Measurements from ENCODE around the gene LAPTM4A. TPM values are rescaled to one million over a fixed set of nuclear protein-coding genes. Genes with fewer than 3 reads are reported as not detected.

The LAPTM4A gene
- total and polyA plus RNA-seq, 2 donors = 47.6 to 168 TPM

- Histone ChIP-seq H3K4me3 (ENCODE audit: low read length in 2 of 2) (no peak overlapping the region), H3K4me1 (ENCODE audit: control insufficient read depth in 2 of 2, insufficient read depth in 2 of 2, low read length in 2 of 2) (no peaks in the 10 kb centered on the region), H3K9me3 (ENCODE audit: control insufficient read depth in 2 of 2, insufficient read depth in 1 of 2, low read length in 1 of 2) (no peaks in the 10 kb centered on the region), H3K27ac (ENCODE audit: low read depth in 1 of 2, low read length in 1 of 2) (no peak overlapping the region), H3K36me3 (ENCODE audit: control insufficient read depth in 2 of 2, insufficient read depth in 2 of 2, low read length in 1 of 2) (no peaks in the 10 kb centered on the region), H3K27me3 (ENCODE audit: control insufficient read depth in 2 of 2, insufficient read depth in 1 of 2, low read length in 1 of 2) (peaks cover 2 to 6% of the 10 kb centered on the region in 2 donors)
- no peak for DNase-seq (ENCODE audit: low read depth in 6 of 9, low spot score in 9 of 9)
- WGBS = 93% methylated on average over 3 of the region's 3 CpGs
Measured at GRCh38 chr2:20061476-20061875, 10.0 kb upstream of the LAPTM4A start.

GRCh38 chr2:20060106-20060505 is 8.7 kb upstream of the LAPTM4A start:
- WGBS = 100% methylated on average over 1 of the region's 1 CpG
- Histone ChIP-seq H3K36me3 (ENCODE audit: control insufficient read depth in 2 of 2, insufficient read depth in 2 of 2, low read length in 1 of 2) (no peaks in the 10 kb centered on the region), H3K4me1 (ENCODE audit: control insufficient read depth in 2 of 2, insufficient read depth in 2 of 2, low read length in 2 of 2) (no peaks in the 10 kb centered on the region), H3K9me3 (ENCODE audit: control insufficient read depth in 2 of 2, insufficient read depth in 1 of 2, low read length in 1 of 2) (no peaks in the 10 kb centered on the region), H3K27me3 (ENCODE audit: control insufficient read depth in 2 of 2, insufficient read depth in 1 of 2, low read length in 1 of 2) (peaks cover 2 to 10% of the 10 kb centered on the region in 2 donors), H3K4me3 (ENCODE audit: low read length in 2 of 2) (no peak overlapping the region), H3K27ac (ENCODE audit: low read depth in 1 of 2, low read length in 1 of 2) (no peak overlapping the region)
- no peak for DNase-seq (ENCODE audit: low read depth in 6 of 9, low spot score in 9 of 9)

GRCh38 chr2:20057268-20057667 is 5.8 kb upstream of the LAPTM4A start:
- H3K36me3 ChIP-seq (ENCODE audit: control insufficient read depth in 2 of 2, insufficient read depth in 2 of 2, low read length in 1 of 2) = no peaks in the 10 kb centered on the region
- DNase-seq (ENCODE audit: low read depth in 6 of 9, low spot score in 9 of 9) = no peak
- H3K4me3 ChIP-seq (ENCODE audit: low read length in 2 of 2) = no peak overlapping the region
- WGBS = 94% methylated on average over 1 of the region's 1 CpG
- no peak overlapping the region for H3K27ac ChIP-seq (ENCODE audit: low read depth in 1 of 2, low read length in 1 of 2)
- H3K27me3 ChIP-seq (ENCODE audit: control insufficient read depth in 2 of 2, insufficient read depth in 1 of 2, low read length in 1 of 2) = peaks cover 2 to 10% of the 10 kb centered on the region in 2 donors
- H3K9me3 ChIP-seq (ENCODE audit: control insufficient read depth in 2 of 2, insufficient read depth in 1 of 2, low read length in 1 of 2) = no peaks in the 10 kb centered on the region
- no peaks in the 10 kb centered on the region for H3K4me1 ChIP-seq (ENCODE audit: control insufficient read depth in 2 of 2, insufficient read depth in 2 of 2, low read length in 2 of 2)

GRCh38 chr2:20054931-20055330 is 3.5 kb upstream of the LAPTM4A start:
- no peak for DNase-seq (ENCODE audit: low read depth in 6 of 9, low spot score in 9 of 9)
- WGBS = 92% methylated on average over 3 of the region's 3 CpGs
- H3K27ac ChIP-seq (ENCODE audit: low read depth in 1 of 2, low read length in 1 of 2) = no peak overlapping the region
- no peaks in the 10 kb centered on the region for H3K4me1 ChIP-seq (ENCODE audit: control insufficient read depth in 2 of 2, insufficient read depth in 2 of 2, low read length in 2 of 2)
- H3K4me3 ChIP-seq (ENCODE audit: low read length in 2 of 2) = no peak overlapping the region
- H3K36me3 ChIP-seq (ENCODE audit: control insufficient read depth in 2 of 2, insufficient read depth in 2 of 2, low read length in 1 of 2) = no peaks in the 10 kb centered on the region
- H3K9me3 ChIP-seq (ENCODE audit: control insufficient read depth in 2 of 2, insufficient read depth in 1 of 2, low read length in 1 of 2) = no peaks in the 10 kb centered on the region
- peaks cover 2 to 6% of the 10 kb centered on the region in 2 donors for H3K27me3 ChIP-seq (ENCODE audit: control insufficient read depth in 2 of 2, insufficient read depth in 1 of 2, low read length in 1 of 2)

GRCh38 chr2:20054119-20054518 is 2.7 kb upstream of the LAPTM4A start:
- Histone ChIP-seq H3K36me3 (ENCODE audit: control insufficient read depth in 2 of 2, insufficient read depth in 2 of 2, low read length in 1 of 2) (no peaks in the 10 kb centered on the region), H3K27me3 (ENCODE audit: control insufficient read depth in 2 of 2, insufficient read depth in 1 of 2, low read length in 1 of 2) (peaks cover 2 to 6% of the 10 kb centered on the region in 2 donors), H3K4me3 (ENCODE audit: low read length in 2 of 2) (no peak overlapping the region), H3K4me1 (ENCODE audit: control insufficient read depth in 2 of 2, insufficient read depth in 2 of 2, low read length in 2 of 2) (peaks cover 0 to 5% of the 10 kb centered on the region in 2 donors), H3K27ac (ENCODE audit: low read depth in 1 of 2, low read length in 1 of 2) (no peak overlapping the region), H3K9me3 (ENCODE audit: control insufficient read depth in 2 of 2, insufficient read depth in 1 of 2, low read length in 1 of 2) (no peaks in the 10 kb centered on the region)
- 94% methylated on average over 6 of the region's 6 CpGs for WGBS
- DNase-seq (ENCODE audit: low read depth in 6 of 9, low spot score in 9 of 9) = no peak

- no peaks in the 10 kb centered on the region for H3K36me3 ChIP-seq (ENCODE audit: control insufficient read depth in 2 of 2, insufficient read depth in 2 of 2, low read length in 1 of 2)
- H3K27me3 ChIP-seq (ENCODE audit: control insufficient read depth in 2 of 2, insufficient read depth in 1 of 2, low read length in 1 of 2) = peaks cover 2 to 6% of the 10 kb centered on the region in 2 donors
- WGBS = 39% methylated on average over 5 of the region's 5 CpGs
- no peaks in the 10 kb centered on the region for H3K9me3 ChIP-seq (ENCODE audit: control insufficient read depth in 2 of 2, insufficient read depth in 1 of 2, low read length in 1 of 2)
- peak overlapping the region in 1 of 2 donors; percentile 58 for H3K4me3 ChIP-seq (ENCODE audit: low read length in 2 of 2)
- peaks cover 0 to 5% of the 10 kb centered on the region in 2 donors for H3K4me1 ChIP-seq (ENCODE audit: control insufficient read depth in 2 of 2, insufficient read depth in 2 of 2, low read length in 2 of 2)
- DNase-seq (ENCODE audit: low read depth in 6 of 9, low spot score in 9 of 9) = peak in 1 of 9 donors; percentile 21
- peak overlapping the region in 1 of 2 donors; percentile 91 for H3K27ac ChIP-seq (ENCODE audit: low read depth in 1 of 2, low read length in 1 of 2)
Measured at GRCh38 chr2:20052861-20053281, 1.4 kb upstream of the LAPTM4A start.

GRCh38 chr2:20052229-20052851 is 912 bp upstream of the LAPTM4A start:
- Histone ChIP-seq H3K4me1 (ENCODE audit: control insufficient read depth in 2 of 2, insufficient read depth in 2 of 2, low read length in 2 of 2) (peaks cover 0 to 5% of the 10 kb centered on the region in 2 donors), H3K4me3 (ENCODE audit: low read length in 2 of 2) (peak overlapping the region; percentile 58 to 69), H3K27ac (ENCODE audit: low read depth in 1 of 2, low read length in 1 of 2) (peak overlapping the region; percentile 91 to 99), H3K36me3 (ENCODE audit: control insufficient read depth in 2 of 2, insufficient read depth in 2 of 2, low read length in 1 of 2) (no peaks in the 10 kb centered on the region), H3K9me3 (ENCODE audit: control insufficient read depth in 2 of 2, insufficient read depth in 1 of 2, low read length in 1 of 2) (no peaks in the 10 kb centered on the region), H3K27me3 (ENCODE audit: control insufficient read depth in 2 of 2, insufficient read depth in 1 of 2, low read length in 1 of 2) (peaks cover 0 to 6% of the 10 kb centered on the region in 2 donors)
- WGBS = 6% methylated on average over 10 of the region's 10 CpGs
- DNase-seq (ENCODE audit: low read depth in 6 of 9, low spot score in 9 of 9) = no peak

- Histone ChIP-seq H3K4me3 (ENCODE audit: low read length in 2 of 2) (peak overlapping the region; percentile 58 to 69), H3K27ac (ENCODE audit: low read depth in 1 of 2, low read length in 1 of 2) (peak overlapping the region; percentile 91 to 97), H3K9me3 (ENCODE audit: control insufficient read depth in 2 of 2, insufficient read depth in 1 of 2, low read length in 1 of 2) (no peaks in the 10 kb centered on the region), H3K4me1 (ENCODE audit: control insufficient read depth in 2 of 2, insufficient read depth in 2 of 2, low read length in 2 of 2) (peaks cover 0 to 5% of the 10 kb centered on the region in 2 donors), H3K36me3 (ENCODE audit: control insufficient read depth in 2 of 2, insufficient read depth in 2 of 2, low read length in 1 of 2) (no peaks in the 10 kb centered on the region), H3K27me3 (ENCODE audit: control insufficient read depth in 2 of 2, insufficient read depth in 1 of 2, low read length in 1 of 2) (peaks cover 0 to 3% of the 10 kb centered on the region in 2 donors)
- peak in 6 of 9 donors; percentile 14 to 57 (median 28) for DNase-seq (ENCODE audit: low read depth in 6 of 9, low spot score in 9 of 9)
- under 1% methylated on average over 47 of the region's 47 CpGs for WGBS
Measured at GRCh38 chr2:20050646-20051531, 539 bp downstream of the LAPTM4A start.

- Histone ChIP-seq H3K36me3 (ENCODE audit: control insufficient read depth in 2 of 2, insufficient read depth in 2 of 2, low read length in 1 of 2) (no peaks in the 10 kb centered on the region), H3K27me3 (ENCODE audit: control insufficient read depth in 2 of 2, insufficient read depth in 1 of 2, low read length in 1 of 2) (no peaks in the 10 kb centered on the region), H3K4me1 (ENCODE audit: control insufficient read depth in 2 of 2, insufficient read depth in 2 of 2, low read length in 2 of 2) (peaks cover 0 to 5% of the 10 kb centered on the region in 2 donors), H3K27ac (ENCODE audit: low read depth in 1 of 2, low read length in 1 of 2) (peak overlapping the region; percentile 91 to 97), H3K9me3 (ENCODE audit: control insufficient read depth in 2 of 2, insufficient read depth in 1 of 2, low read length in 1 of 2) (no peaks in the 10 kb centered on the region), H3K4me3 (ENCODE audit: low read length in 2 of 2) (peak overlapping the region; percentile 58 to 69)
- DNase-seq (ENCODE audit: low read depth in 6 of 9, low spot score in 9 of 9) = peak in 6 of 9 donors; percentile 16 to 59 (median 29)
- under 1% methylated on average over 10 of the region's 10 CpGs for WGBS
Measured at GRCh38 chr2:20050104-20050645, 1.3 kb downstream of the LAPTM4A start.
